Stimulated activated naive CD8-positive, alpha-beta T cell treated with anti-CD3 and anti-CD28 coated beads, Interleukin-15, Interleukin-2, amounts not matched to agents 100 ng/mL and 50 ng/mL, for 24 hours (primary cell): ENCODE results near the gene DIRAS2.
"Not testable (repeated sequence)": the region's sequence is repeated elsewhere in the genome, so short reads cannot be mapped to it uniquely, and the experiment has no call there.

Source experiments
- H3K27ac Mint-ChIP-seq: one replicate; pipeline ENCODE4 v1.8.0; 2021; ENCODE audit warnings: mild to moderate bottlenecking, mixed read lengths
- H3K27me3 Mint-ChIP-seq: one replicate; pipeline ENCODE4 v1.8.0; 2021; ENCODE audit warnings: mixed read lengths
- H3K36me3 Mint-ChIP-seq: one replicate; pipeline ENCODE4 v1.8.0; 2021; ENCODE audit warnings: low read depth, mixed read lengths
- H3K4me1 Mint-ChIP-seq: one replicate; pipeline ENCODE4 v1.8.0; 2021; ENCODE audit warnings: low read depth, mixed read lengths
- H3K4me3 Mint-ChIP-seq: one replicate; pipeline ENCODE4 v1.8.0; 2021; ENCODE audit warnings: mild to moderate bottlenecking, mixed read lengths
- H3K9me3 Mint-ChIP-seq: one replicate; pipeline ENCODE4 v1.8.0; 2021; ENCODE audit warnings: mixed read lengths

The DIRAS2 gene

GRCh38 chr9:90642570-90643539, at the start of gene DIRAS2:
DIRAS2 (minus strand) TSS chr9:90642824; CDS start chr9:90613827, 28,997 bp downstream.
- no peak within 1 kb of the TSS for H3K27ac Mint-ChIP-seq
- H3K36me3 Mint-ChIP-seq, result no peaks in the 10 kb centered on the region
- peak within 1 kb of the TSS; percentile 43 for H3K4me3 Mint-ChIP-seq
- H3K27me3 Mint-ChIP-seq, result peaks cover 61% of the 10 kb centered on the region
- H3K9me3 Mint-ChIP-seq, result no peaks in the 10 kb centered on the region
- peaks cover 6% of the 10 kb centered on the region for H3K4me1 Mint-ChIP-seq

GRCh38 chr9:90684736-90685135, 42.1 kb upstream of the DIRAS2 start:
- Mint-ChIP-seq H3K27me3 (peaks cover 19% of the 10 kb centered on the region), H3K4me3 (no peak overlapping the region), H3K27ac (no peak overlapping the region), H3K9me3 (peaks cover 3% of the 10 kb centered on the region), H3K4me1 (no peaks in the 10 kb centered on the region), H3K36me3 (no peaks in the 10 kb centered on the region)

DNA sequence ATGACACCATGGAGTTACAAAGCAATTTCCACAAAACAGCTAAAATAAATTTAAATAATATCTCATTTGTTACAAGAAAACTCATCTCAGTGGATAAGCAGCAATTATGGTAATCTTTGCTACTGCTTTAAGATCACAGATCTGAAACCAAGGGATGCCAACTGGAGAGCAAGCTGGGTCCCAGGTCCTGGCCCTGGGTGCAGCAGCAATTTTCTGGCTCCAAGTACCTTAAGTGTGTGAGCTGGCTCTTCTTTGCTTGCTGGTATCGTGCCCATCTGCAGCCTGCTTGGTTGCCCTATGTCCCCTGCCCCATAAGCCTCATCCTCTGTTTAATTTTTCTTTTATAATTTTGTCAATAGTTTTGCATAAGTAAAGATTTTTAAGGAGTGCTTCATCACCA, 41.5 kb upstream of the DIRAS2 start:
- H3K36me3 Mint-ChIP-seq, result no peaks in the 10 kb centered on the region

DNA sequence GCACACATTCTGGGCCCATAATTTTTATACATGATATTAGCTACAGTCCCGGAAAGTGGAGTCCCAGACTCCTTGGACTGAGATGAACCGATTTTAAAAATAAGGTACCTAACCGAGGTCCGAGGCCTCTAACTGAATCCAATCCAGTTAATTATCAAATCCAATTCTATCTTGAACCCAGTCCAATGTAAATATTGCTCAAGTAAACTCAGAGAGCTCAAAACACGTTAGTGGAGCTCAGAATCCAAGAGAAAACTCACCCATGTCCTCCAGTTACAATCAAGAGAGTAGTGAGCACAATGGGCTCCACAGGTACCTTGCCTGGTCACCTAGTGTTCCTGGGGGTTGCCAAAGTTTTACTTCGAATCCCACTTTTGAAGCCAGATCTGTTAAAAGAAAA, 37.9 kb upstream of the DIRAS2 start:
- H3K9me3 Mint-ChIP-seq, result no peaks in the 10 kb centered on the region
- H3K36me3 Mint-ChIP-seq, result no peaks in the 10 kb centered on the region
- no peak overlapping the region for H3K27ac Mint-ChIP-seq
- no peak overlapping the region for H3K4me3 Mint-ChIP-seq
- no peaks in the 10 kb centered on the region for H3K4me1 Mint-ChIP-seq
- peaks cover 7% of the 10 kb centered on the region for H3K27me3 Mint-ChIP-seq

More for the DNA sequence above, 41.5 kb upstream of the DIRAS2 start:
- H3K9me3 Mint-ChIP-seq, result peaks cover 3% of the 10 kb centered on the region
- H3K27ac Mint-ChIP-seq, result no peak overlapping the region
- H3K4me1 Mint-ChIP-seq, result no peaks in the 10 kb centered on the region
- H3K27me3 Mint-ChIP-seq, result peaks cover 18% of the 10 kb centered on the region
- no peak overlapping the region for H3K4me3 Mint-ChIP-seq

GRCh38 chr9:90665072-90665471, 22.4 kb upstream of the DIRAS2 start:
- Mint-ChIP-seq H3K27ac (no peak overlapping the region), H3K9me3 (peaks cover 7% of the 10 kb centered on the region), H3K36me3 (no peaks in the 10 kb centered on the region), H3K4me3 (no peak overlapping the region), H3K27me3 (peaks cover 43% of the 10 kb centered on the region), H3K4me1 (no peaks in the 10 kb centered on the region)

GRCh38 chr9:90659650-90660364, 17.2 kb upstream of the DIRAS2 start:
- H3K4me3 Mint-ChIP-seq, result no peak overlapping the region
- H3K36me3 Mint-ChIP-seq, result no peaks in the 10 kb centered on the region
- no peak overlapping the region for H3K27ac Mint-ChIP-seq
- H3K27me3 Mint-ChIP-seq, result peaks cover 33% of the 10 kb centered on the region
- no peaks in the 10 kb centered on the region for H3K4me1 Mint-ChIP-seq
- peaks cover 9% of the 10 kb centered on the region for H3K9me3 Mint-ChIP-seq

GRCh38 chr9:90658783-90659182, 16.2 kb upstream of the DIRAS2 start:
- H3K9me3 Mint-ChIP-seq, result peaks cover 5% of the 10 kb centered on the region
- H3K36me3 Mint-ChIP-seq, result no peaks in the 10 kb centered on the region
- H3K27ac Mint-ChIP-seq, result no peak overlapping the region
- no peak overlapping the region for H3K4me3 Mint-ChIP-seq
- H3K4me1 Mint-ChIP-seq, result no peaks in the 10 kb centered on the region
- H3K27me3 Mint-ChIP-seq, result peaks cover 29% of the 10 kb centered on the region

DNA sequence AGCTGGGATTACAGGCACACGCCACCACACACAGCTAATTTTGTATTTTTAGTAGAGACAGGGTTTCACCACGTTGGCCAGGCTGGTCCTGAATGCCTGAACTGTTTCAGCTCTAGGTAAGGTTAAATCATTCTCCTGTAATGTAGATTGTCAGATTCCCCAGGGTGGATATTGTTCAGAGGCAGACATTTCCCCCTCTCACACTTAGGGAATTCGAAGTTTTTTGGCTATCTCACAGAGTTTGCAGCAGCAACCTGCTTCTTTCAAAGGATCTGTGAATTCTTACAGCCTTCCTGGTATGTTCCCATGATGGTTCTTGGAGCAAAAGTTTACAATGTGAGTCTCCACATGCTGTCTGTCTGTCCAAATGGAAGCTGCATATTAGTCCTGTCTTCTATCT, 15.6 kb upstream of the DIRAS2 start:
- no peak overlapping the region for H3K27ac Mint-ChIP-seq
- H3K36me3 Mint-ChIP-seq, result no peaks in the 10 kb centered on the region
- H3K27me3 Mint-ChIP-seq, result peaks cover 27% of the 10 kb centered on the region
- no peaks in the 10 kb centered on the region for H3K4me1 Mint-ChIP-seq
- H3K4me3 Mint-ChIP-seq, result no peak overlapping the region
- peaks cover 8% of the 10 kb centered on the region for H3K9me3 Mint-ChIP-seq

- H3K27me3 Mint-ChIP-seq, result peaks cover 19% of the 10 kb centered on the region
- not testable (repeated sequence) for H3K9me3 Mint-ChIP-seq, H3K36me3 Mint-ChIP-seq, H3K4me3 Mint-ChIP-seq, H3K4me1 Mint-ChIP-seq, H3K27ac Mint-ChIP-seq
These were observed 14.3 kb upstream of the DIRAS2 start for GRCh38 chr9:90656876-90657275.

GRCh38 chr9:90651246-90651645, 8.6 kb upstream of the DIRAS2 start:
- no peak overlapping the region for H3K4me3 Mint-ChIP-seq
- H3K4me1 Mint-ChIP-seq, result no peaks in the 10 kb centered on the region
- peaks cover 22% of the 10 kb centered on the region for H3K9me3 Mint-ChIP-seq
- H3K36me3 Mint-ChIP-seq, result no peaks in the 10 kb centered on the region
- H3K27me3 Mint-ChIP-seq, result peaks cover 24% of the 10 kb centered on the region
- H3K27ac Mint-ChIP-seq, result no peak overlapping the region

DNA sequence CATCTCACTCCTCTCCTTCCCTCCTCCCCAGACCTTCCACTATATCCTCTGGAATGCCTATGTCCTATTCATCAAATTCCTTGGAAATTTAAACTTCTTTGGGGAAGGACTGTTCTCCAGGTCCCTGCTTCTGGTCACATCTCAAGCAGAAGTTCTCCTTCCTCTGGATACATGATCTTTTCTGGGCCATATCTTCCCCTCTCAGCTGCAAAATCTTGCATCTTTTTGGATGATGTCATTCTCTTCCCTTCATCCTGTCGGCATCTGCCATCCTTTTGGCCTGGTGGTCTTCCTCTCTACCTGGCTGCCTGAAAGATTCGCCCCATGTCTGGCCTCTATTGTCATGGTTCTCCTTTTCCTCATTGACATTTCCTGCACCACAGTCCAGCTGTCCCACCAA, 5.2 kb upstream of the DIRAS2 start:
- Mint-ChIP-seq H3K27me3 (peaks cover 33% of the 10 kb centered on the region), H3K36me3 (no peaks in the 10 kb centered on the region), H3K4me3 (no peak overlapping the region), H3K9me3 (peaks cover 18% of the 10 kb centered on the region), H3K4me1 (no peaks in the 10 kb centered on the region), H3K27ac (no peak overlapping the region)

GRCh38 chr9:90645721-90646120, 3.1 kb upstream of the DIRAS2 start:
- no peaks in the 10 kb centered on the region for H3K36me3 Mint-ChIP-seq
- H3K9me3 Mint-ChIP-seq, result peaks cover 12% of the 10 kb centered on the region
- peaks cover 6% of the 10 kb centered on the region for H3K4me1 Mint-ChIP-seq
- no peak overlapping the region for H3K27ac Mint-ChIP-seq
- no peak overlapping the region for H3K4me3 Mint-ChIP-seq
- H3K27me3 Mint-ChIP-seq, result peaks cover 51% of the 10 kb centered on the region

DNA sequence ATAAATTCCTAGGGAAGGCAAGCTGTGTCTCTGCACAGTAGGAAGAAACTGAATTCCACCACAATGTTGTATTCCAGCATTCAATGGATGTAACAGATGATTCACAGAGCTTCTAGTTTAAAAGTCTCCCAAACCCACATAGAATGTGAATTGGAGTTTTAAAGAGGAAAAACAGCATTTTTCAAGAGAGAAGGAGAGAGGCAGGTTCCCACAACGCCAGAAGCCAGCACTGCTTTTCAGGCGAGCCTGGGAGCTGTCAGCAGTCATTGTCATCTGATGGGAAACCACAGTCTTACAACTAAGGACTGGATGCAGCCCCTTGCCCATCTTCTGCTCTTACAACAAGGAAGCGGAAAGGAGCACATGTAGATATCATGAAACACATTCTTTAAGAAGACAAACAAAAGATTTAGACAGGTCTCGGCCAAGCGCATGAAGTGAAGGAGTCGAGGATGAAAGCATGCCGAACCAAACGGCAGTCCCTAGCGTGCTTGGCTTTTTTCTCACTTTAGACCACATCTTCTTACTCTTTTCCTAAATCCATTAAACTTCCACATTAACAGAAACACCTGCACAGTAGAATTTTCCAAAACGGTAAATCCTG, 638 bp downstream of the DIRAS2 start:
- H3K9me3 Mint-ChIP-seq, result no peaks in the 10 kb centered on the region
- no peak overlapping the region for H3K27ac Mint-ChIP-seq
- peaks cover 6% of the 10 kb centered on the region for H3K4me1 Mint-ChIP-seq
- no peak overlapping the region for H3K4me3 Mint-ChIP-seq
- peaks cover 56% of the 10 kb centered on the region for H3K27me3 Mint-ChIP-seq
- H3K36me3 Mint-ChIP-seq, result no peaks in the 10 kb centered on the region

GRCh38 chr9:90641086-90641485, 1.5 kb downstream of the DIRAS2 start:
- Mint-ChIP-seq H3K27ac (no peak overlapping the region), H3K4me3 (no peak overlapping the region), H3K9me3 (no peaks in the 10 kb centered on the region), H3K36me3 (no peaks in the 10 kb centered on the region), H3K27me3 (peaks cover 53% of the 10 kb centered on the region), H3K4me1 (peaks cover 6% of the 10 kb centered on the region)

- H3K4me3 Mint-ChIP-seq, result no peak overlapping the region
- H3K36me3 Mint-ChIP-seq, result no peaks in the 10 kb centered on the region
- H3K27me3 Mint-ChIP-seq, result peaks cover 53% of the 10 kb centered on the region
- peaks cover 6% of the 10 kb centered on the region for H3K4me1 Mint-ChIP-seq
- no peaks in the 10 kb centered on the region for H3K9me3 Mint-ChIP-seq
- no peak overlapping the region for H3K27ac Mint-ChIP-seq
These were observed 2.3 kb downstream of the DIRAS2 start for GRCh38 chr9:90640361-90640760.
